Stimulated activated naive CD8-positive, alpha-beta T cell treated with anti-CD3 and anti-CD28 coated beads, Interleukin-15, Interleukin-2, amounts not matched to agents 100 U/mL and 50 U/mL, for 24 hours (primary cell): ENCODE measurements around the gene HBZ.
"Not testable (repeated sequence)": the region's sequence is repeated elsewhere in the genome, so short reads cannot be mapped to it uniquely, and the experiment has no call there.

Experiments used
- ATAC-seq: fragments of 150-1000 bp; cut with Tn5 transposase; one replicate; pipeline ENCODE4 v1.10.0; 2021
- DNase-seq: peaks from one replicate; pipeline ENCODE4 v3.0.0; 2021

The HBZ gene

GRCh38 chr16:179211-180092, 27.0 kb downstream of the HBZ start:
- no peak for ATAC-seq

GRCh38 chr16:180101-180675, 27.7 kb downstream of the HBZ start, which contains the start of gene HBQ1:
TSS of gene HBQ1 (plus strand) at chr16:180459. CDS start at chr16:180487, 28 bp downstream.
- peak; percentile 75 for DNase-seq
- ATAC-seq = peak; percentile 23

More at GRCh38 chr16:179211-180092, 27.0 kb downstream of the HBZ start:
- DNase-seq = no peak

GRCh38 chr16:180681-181564, 28.5 kb downstream of the HBZ start:
- peak; percentile 91 for DNase-seq

GRCh38 chr16:181565-182021, 29.1 kb downstream of the HBZ start:
- no peak for DNase-seq
- no peak for ATAC-seq

More at GRCh38 chr16:180681-181564, 28.5 kb downstream of the HBZ start:
- peak; percentile 80 for ATAC-seq

GRCh38 chr16:183005-183404, 30.6 kb downstream of the HBZ start:
- DNase-seq = no peak
- ATAC-seq = no peak

GRCh38 chr16:185213-185612, 32.8 kb downstream of the HBZ start:
- ATAC-seq (no peak), DNase-seq (no peak)

- ATAC-seq = no peak
- no peak for DNase-seq
Observed at GRCh38 chr16:185691-186090, 33.2 kb downstream of the HBZ start.

GRCh38 chr16:187330-187729, 34.9 kb downstream of the HBZ start:
- DNase-seq = no peak
- no peak for ATAC-seq

- DNase-seq (no peak), ATAC-seq (peak; percentile 48)
Observed at GRCh38 chr16:188674-189073, 36.2 kb downstream of the HBZ start.

- DNase-seq = no peak
- ATAC-seq = no peak
Observed at GRCh38 chr16:189604-190186, 37.3 kb downstream of the HBZ start.

GRCh38 chr16:191831-192230, 39.4 kb downstream of the HBZ start:
- ATAC-seq = no peak

GRCh38 chr16:192686-193085, 40.2 kb downstream of the HBZ start:
- DNase-seq (no peak), ATAC-seq (no peak)

More at GRCh38 chr16:191831-192230, 39.4 kb downstream of the HBZ start:
- no peak for DNase-seq

GRCh38 chr16:193441-193840, 41.0 kb downstream of the HBZ start:
- ATAC-seq (no peak), DNase-seq (no peak)

GRCh38 chr16:194516-194915, 42.1 kb downstream of the HBZ start:
- ATAC-seq (no peak), DNase-seq (no peak)

GRCh38 chr16:200388-200787, 47.9 kb downstream of the HBZ start:
- no peak for ATAC-seq

GRCh38 chr16:203246-203645, 50.8 kb downstream of the HBZ start:
- DNase-seq = no peak
- ATAC-seq = no peak

More at GRCh38 chr16:200388-200787, 47.9 kb downstream of the HBZ start:
- DNase-seq = no peak

GRCh38 chr16:204046-204445, 51.6 kb downstream of the HBZ start:
- not testable (repeated sequence) for DNase-seq, ATAC-seq
